ENCODE results near the gene GZMB. TPM values are rescaled to one million over a fixed set of nuclear protein-coding genes. Genes with fewer than 3 reads are reported as not detected.
"Not testable (repeated sequence)": the region's sequence is repeated elsewhere in the genome, so short reads cannot be mapped to it uniquely, and the experiment has no call there.

Gene GZMB
- polyA plus RNA-seq, 1 experiment, result not detected

DNA sequence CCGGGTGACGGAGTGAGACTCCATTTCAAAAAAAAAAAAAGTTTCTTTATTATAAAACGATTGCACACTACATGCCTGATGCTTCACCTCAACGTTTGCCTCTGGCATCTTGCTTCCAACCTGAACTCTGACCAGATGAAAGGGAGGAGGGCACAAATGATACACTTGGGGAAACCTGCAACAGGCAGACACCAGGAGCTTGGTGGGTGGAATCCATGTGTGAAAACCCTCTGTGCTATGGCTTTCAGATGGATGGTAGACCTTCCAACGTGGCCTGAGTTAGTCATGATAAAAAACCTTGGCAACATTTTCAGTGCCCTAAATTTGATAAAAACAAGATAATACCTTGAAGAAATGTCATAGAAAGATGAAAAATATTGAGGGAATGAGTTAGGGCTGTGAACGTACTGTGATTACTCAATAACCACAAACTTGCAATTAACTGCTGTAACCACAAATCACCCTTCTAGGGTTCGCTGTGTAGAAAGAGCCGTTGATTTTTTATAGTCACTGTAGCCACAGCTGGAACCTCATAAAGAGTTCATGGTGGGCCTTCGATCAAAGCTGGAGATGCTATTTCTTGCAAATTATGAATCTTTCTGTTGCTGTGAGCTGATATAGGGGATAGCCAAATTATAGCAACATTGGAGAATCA lies 26.1 kb upstream of the GZMB start:
- no peaks in the 10 kb centered on the region for H3K27me3 ChIP-seq (ENCODE audit: control insufficient read depth, insufficient read depth, low read length)
- ChIA-PET POLR2A (no interaction called here), CTCF (no interaction called here)
- no peak overlapping the region for H3K4me3 ChIP-seq (ENCODE audit: low read depth, low read length)
- no peaks in the 10 kb centered on the region for H3K36me3 ChIP-seq (ENCODE audit: control insufficient read depth, insufficient read depth, low read length)
- DNase-seq (ENCODE audit: low read depth), result no peak
- TF ChIP-seq, protein P1, sequence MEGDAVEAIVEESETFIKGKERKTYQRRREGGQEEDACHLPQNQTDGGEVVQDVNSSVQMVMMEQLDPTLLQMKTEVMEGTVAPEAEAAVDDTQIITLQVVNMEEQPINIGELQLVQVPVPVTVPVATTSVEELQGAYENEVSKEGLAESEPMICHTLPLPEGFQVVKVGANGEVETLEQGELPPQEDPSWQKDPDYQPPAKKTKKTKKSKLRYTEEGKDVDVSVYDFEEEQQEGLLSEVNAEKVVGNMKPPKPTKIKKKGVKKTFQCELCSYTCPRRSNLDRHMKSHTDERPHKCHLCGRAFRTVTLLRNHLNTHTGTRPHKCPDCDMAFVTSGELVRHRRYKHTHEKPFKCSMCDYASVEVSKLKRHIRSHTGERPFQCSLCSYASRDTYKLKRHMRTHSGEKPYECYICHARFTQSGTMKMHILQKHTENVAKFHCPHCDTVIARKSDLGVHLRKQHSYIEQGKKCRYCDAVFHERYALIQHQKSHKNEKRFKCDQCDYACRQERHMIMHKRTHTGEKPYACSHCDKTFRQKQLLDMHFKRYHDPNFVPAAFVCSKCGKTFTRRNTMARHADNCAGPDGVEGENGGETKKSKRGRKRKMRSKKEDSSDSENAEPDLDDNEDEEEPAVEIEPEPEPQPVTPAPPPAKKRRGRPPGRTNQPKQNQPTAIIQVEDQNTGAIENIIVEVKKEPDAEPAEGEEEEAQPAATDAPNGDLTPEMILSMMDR (IDR thresholded peaks at IDR 0.05; ENCODE audit: insufficient read depth, low read depth, low read length), result no peak

DNA sequence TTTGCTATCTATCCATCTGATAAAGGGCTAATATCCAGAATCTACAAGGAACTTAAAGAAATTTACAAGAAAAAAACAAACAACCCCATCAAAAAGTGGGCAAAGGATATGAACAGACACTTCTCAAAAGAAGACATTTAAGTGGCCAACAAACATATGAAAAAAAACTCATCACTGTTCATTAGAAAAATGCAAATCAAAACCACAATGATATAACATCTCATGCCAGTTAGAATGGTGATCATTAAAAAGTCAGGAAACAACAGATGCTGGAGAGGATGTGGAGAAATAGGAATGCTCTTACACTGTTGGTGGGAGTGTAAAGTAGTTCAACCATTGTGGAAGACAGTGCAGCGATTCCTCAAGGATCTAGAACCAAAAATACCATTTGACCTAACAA lies 14.4 kb upstream of the GZMB start:
- CTCF ChIA-PET; DNase-seq (ENCODE audit: low read depth); H3K36me3 ChIP-seq (ENCODE audit: control insufficient read depth, insufficient read depth, low read length); H3K4me3 ChIP-seq (ENCODE audit: low read depth, low read length); POLR2A ChIA-PET; H3K27me3 ChIP-seq (ENCODE audit: control insufficient read depth, insufficient read depth, low read length): not testable (repeated sequence)

DNA sequence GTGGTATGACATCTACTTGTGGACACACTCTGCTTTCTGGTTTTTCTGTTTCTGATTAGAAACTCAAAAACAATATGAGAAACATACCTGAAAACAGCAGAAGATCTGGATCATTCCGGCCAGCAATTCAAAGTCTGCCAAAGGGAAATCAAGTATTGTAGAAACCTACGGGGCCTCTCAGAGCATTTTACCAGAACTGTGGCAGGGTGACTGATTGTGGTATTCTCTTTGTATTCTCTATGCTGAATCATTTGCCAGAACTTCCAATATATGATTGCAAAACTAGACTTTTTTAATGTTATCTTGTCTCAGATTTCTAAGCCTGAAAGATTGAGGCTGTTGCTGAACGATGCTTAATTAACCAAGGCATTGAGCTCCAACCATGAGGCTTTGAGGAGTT lies 5.9 kb upstream of the GZMB start:
- ChIA-PET CTCF (interaction anchor here (1.2 kb wide), 1 partner anchor 40 kb away, joined by 3 read pairs; no protein-coding TSS in a partner anchor), POLR2A (no interaction called here)
- no peaks in the 10 kb centered on the region for H3K36me3 ChIP-seq (ENCODE audit: control insufficient read depth, insufficient read depth, low read length)
- no peaks in the 10 kb centered on the region for H3K27me3 ChIP-seq (ENCODE audit: control insufficient read depth, insufficient read depth, low read length)
- DNase-seq (ENCODE audit: low read depth), result no peak
- H3K4me3 ChIP-seq (ENCODE audit: low read depth, low read length), result no peak overlapping the region
- TF ChIP-seq, protein P1 (IDR thresholded peaks at IDR 0.05; ENCODE audit: insufficient read depth, low read depth, low read length), result no peak

DNA sequence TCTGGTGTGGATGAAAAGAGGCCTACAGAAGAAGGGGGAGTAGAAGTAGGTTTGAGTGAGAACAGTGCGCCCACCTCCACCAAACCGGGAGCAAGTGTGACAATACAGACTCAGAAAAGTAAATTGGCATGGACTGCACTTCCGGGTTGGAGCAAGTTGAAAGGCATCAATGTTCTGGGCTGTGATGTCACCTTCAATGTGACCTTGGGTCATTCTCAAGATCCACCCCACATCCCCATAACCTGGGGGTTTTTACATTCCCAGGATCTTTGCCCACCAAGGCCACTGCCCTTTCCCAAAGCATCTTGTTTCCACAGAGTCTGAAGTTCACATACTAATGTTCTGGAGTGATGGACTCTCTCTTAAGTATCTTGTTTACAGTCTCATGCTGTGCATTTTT lies 5.3 kb upstream of the GZMB start:
- no peaks in the 10 kb centered on the region for H3K27me3 ChIP-seq (ENCODE audit: control insufficient read depth, insufficient read depth, low read length)
- no peaks in the 10 kb centered on the region for H3K36me3 ChIP-seq (ENCODE audit: control insufficient read depth, insufficient read depth, low read length)
- TF ChIP-seq, protein P1 (IDR thresholded peaks at IDR 0.05; ENCODE audit: insufficient read depth, low read depth, low read length), result no peak
- no peak for DNase-seq (ENCODE audit: low read depth)
- no peak overlapping the region for H3K4me3 ChIP-seq (ENCODE audit: low read depth, low read length)
- ChIA-PET CTCF (no interaction called here), POLR2A (no interaction called here)

DNA sequence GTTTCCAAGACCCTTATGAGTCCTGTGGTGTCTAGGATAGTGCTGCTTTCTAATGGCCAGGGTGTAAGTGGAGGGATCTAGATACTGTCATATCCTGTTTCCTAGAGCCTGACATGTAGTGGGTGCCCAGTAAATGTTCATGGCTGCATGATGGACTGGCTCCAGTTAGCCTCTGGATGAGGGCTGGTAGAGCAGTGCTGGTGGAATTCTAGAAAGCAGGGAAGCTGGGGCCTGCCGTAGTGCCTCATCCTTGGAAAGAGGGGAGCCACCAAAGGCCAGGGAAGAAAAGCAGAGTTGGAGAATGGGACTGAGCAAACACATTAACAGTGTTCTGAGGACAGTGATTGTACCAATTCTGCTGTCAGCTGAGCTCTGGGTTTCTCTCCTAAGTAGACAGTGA lies 637 bp downstream of the GZMB start:
- DNase-seq (ENCODE audit: low read depth), result no peak
- Histone ChIP-seq H3K27me3 (ENCODE audit: control insufficient read depth, insufficient read depth, low read length) (no peaks in the 10 kb centered on the region), H3K4me3 (ENCODE audit: low read depth, low read length) (no peak overlapping the region), H3K36me3 (ENCODE audit: control insufficient read depth, insufficient read depth, low read length) (no peaks in the 10 kb centered on the region)
- ChIA-PET CTCF (interaction anchor here (1.1 kb wide), 1 partner anchor 8 kb away, joined by 5 read pairs; no protein-coding TSS in a partner anchor), POLR2A (no interaction called here)
- TF ChIP-seq, protein P1 (IDR thresholded peaks at IDR 0.05; ENCODE audit: insufficient read depth, low read depth, low read length), result no peak

DNA sequence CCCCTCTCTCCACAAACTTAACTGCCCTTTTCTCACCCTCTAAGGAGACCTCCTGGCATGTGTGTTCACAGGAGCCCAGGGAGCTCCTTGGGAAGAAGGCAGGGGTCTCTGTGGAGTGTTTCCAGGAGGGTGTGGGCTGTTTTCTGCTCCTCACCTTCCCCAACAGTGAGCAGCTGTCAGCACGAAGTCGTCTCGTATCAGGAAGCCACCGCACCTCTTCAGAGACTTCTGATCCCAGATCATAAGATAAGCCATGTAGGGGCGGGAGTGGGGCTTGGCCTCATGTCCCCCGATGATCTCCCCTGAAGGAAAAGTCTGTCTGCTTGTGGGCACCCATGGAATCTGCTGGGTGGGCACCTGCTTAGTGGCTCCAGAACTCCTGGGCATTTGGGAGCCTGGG lies 1.2 kb downstream of the GZMB start:
- POLR2A ChIA-PET, result no interaction called here
- Histone ChIP-seq H3K36me3 (ENCODE audit: control insufficient read depth, insufficient read depth, low read length) (no peaks in the 10 kb centered on the region), H3K4me3 (ENCODE audit: low read depth, low read length) (no peak overlapping the region), H3K27me3 (ENCODE audit: control insufficient read depth, insufficient read depth, low read length) (no peaks in the 10 kb centered on the region)
- TF ChIP-seq, protein P1 (IDR thresholded peaks at IDR 0.05; ENCODE audit: insufficient read depth, low read depth, low read length), result no peak
- CTCF ChIA-PET, result no interaction called here
- no peak for DNase-seq (ENCODE audit: low read depth)
